Neural cell (in vitro differentiated cells): ENCODE measurements around the gene SEC14L3.

Experiments
- EP300 ChIP-seq: fragments of 450-650 bp; conservative IDR thresholded peaks from 2 replicates; pipeline ENCODE4 v1.6.1; 2014; ENCODE audit warnings: antibody characterized with exemption, mild to moderate bottlenecking, moderate library complexity; ENCODE audit not compliant: poor library complexity, severe bottlenecking
- EZH2 ChIP-seq: fragments of 200-600, 300-800 bp; shearing (Covaris generic), sonication (generic); IDR thresholded peaks from 2 replicates; pipeline ENCODE4 v1.6.1; 2014; ENCODE audit warnings: antibody characterized with exemption, low read length, borderline replicate concordance, mild to moderate bottlenecking; ENCODE audit not compliant: insufficient read depth, poor library complexity, severe bottlenecking
- MXI1 ChIP-seq: fragments of 450-650 bp; conservative IDR thresholded peaks from 2 replicates; pipeline ENCODE4 v1.6.1; 2014; ENCODE audit warnings: antibody characterized with exemption, mild to moderate bottlenecking; ENCODE audit not compliant: poor library complexity, severe bottlenecking
- POLR2AphosphoS5 ChIP-seq: IDR thresholded peaks from 2 replicates; pipeline ENCODE4 v1.6.1; 2012
- RAD21 ChIP-seq: fragments of 450-650 bp; conservative IDR thresholded peaks from 2 replicates; pipeline ENCODE4 v1.6.1; 2014; ENCODE audit warnings: antibody characterized with exemption, mild to moderate bottlenecking, moderate library complexity
- SMC3 ChIP-seq: fragments of 450-650 bp; conservative IDR thresholded peaks from 2 replicates; pipeline ENCODE4 v1.6.1; 2014; ENCODE audit warnings: antibody characterized with exemption, mild to moderate bottlenecking, moderate library complexity; ENCODE audit not compliant: poor library complexity
- TAF1 ChIP-seq: IDR thresholded peaks from 2 replicates; pipeline ENCODE4 v1.6.1; 2012; ENCODE audit warnings: low read depth
- TF ChIP-seq, protein P1 (sequence below): fragments of 450-650 bp; IDR thresholded peaks from 2 replicates; pipeline ENCODE4 v1.5.1; 2014; ENCODE audit warnings: antibody characterized with exemption, mild to moderate bottlenecking, moderate library complexity; ENCODE audit not compliant: poor library complexity, severe bottlenecking
- TF ChIP-seq, protein P2 (sequence below): IDR thresholded peaks from 2 replicates; pipeline ENCODE4 v1.6.1; 2012; ENCODE audit warnings: borderline replicate concordance

DNA sequence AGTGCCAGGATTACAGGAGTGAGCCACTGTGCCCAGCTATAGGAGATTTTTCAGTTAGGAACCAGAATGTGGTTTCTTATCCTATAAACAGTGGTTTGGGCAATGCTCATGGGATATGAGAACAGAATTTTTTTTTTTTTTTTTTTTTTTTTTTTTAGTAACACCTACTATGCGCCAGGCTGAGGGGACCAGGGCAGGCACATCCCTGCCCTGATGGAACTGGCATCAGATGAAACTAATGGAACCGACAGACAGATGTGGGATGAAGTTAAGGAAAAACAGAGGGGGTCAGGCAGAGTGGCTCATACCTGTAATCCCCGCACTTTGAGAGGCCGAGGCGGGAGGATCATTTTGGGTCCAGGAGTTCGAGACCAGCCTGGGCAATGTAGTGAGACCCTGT is 28.8 kb upstream of the SEC14L3 start:
- TF ChIP-seq, protein P1, sequence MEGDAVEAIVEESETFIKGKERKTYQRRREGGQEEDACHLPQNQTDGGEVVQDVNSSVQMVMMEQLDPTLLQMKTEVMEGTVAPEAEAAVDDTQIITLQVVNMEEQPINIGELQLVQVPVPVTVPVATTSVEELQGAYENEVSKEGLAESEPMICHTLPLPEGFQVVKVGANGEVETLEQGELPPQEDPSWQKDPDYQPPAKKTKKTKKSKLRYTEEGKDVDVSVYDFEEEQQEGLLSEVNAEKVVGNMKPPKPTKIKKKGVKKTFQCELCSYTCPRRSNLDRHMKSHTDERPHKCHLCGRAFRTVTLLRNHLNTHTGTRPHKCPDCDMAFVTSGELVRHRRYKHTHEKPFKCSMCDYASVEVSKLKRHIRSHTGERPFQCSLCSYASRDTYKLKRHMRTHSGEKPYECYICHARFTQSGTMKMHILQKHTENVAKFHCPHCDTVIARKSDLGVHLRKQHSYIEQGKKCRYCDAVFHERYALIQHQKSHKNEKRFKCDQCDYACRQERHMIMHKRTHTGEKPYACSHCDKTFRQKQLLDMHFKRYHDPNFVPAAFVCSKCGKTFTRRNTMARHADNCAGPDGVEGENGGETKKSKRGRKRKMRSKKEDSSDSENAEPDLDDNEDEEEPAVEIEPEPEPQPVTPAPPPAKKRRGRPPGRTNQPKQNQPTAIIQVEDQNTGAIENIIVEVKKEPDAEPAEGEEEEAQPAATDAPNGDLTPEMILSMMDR, result no peak
- TF ChIP-seq EZH2 (no peak), EP300 (no peak), MXI1 (no peak), POLR2AphosphoS5 (no peak), SMC3 (no peak), RAD21 (no peak), TAF1 (no peak)
- TF ChIP-seq, protein P2, sequence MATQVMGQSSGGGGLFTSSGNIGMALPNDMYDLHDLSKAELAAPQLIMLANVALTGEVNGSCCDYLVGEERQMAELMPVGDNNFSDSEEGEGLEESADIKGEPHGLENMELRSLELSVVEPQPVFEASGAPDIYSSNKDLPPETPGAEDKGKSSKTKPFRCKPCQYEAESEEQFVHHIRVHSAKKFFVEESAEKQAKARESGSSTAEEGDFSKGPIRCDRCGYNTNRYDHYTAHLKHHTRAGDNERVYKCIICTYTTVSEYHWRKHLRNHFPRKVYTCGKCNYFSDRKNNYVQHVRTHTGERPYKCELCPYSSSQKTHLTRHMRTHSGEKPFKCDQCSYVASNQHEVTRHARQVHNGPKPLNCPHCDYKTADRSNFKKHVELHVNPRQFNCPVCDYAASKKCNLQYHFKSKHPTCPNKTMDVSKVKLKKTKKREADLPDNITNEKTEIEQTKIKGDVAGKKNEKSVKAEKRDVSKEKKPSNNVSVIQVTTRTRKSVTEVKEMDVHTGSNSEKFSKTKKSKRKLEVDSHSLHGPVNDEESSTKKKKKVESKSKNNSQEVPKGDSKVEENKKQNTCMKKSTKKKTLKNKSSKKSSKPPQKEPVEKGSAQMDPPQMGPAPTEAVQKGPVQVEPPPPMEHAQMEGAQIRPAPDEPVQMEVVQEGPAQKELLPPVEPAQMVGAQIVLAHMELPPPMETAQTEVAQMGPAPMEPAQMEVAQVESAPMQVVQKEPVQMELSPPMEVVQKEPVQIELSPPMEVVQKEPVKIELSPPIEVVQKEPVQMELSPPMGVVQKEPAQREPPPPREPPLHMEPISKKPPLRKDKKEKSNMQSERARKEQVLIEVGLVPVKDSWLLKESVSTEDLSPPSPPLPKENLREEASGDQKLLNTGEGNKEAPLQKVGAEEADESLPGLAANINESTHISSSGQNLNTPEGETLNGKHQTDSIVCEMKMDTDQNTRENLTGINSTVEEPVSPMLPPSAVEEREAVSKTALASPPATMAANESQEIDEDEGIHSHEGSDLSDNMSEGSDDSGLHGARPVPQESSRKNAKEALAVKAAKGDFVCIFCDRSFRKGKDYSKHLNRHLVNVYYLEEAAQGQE, result no peak
